ENCODE measurements around the gene PCSK6.

Gene PCSK6

GRCh38 chr15:101498717-101499480 lies 9.4 kb upstream of the PCSK6 start:
- no peak for DNase-seq (ENCODE audit: low spot score)

GRCh38 chr15:101498076-101498716 lies 8.7 kb upstream of the PCSK6 start:
- no peak for DNase-seq (ENCODE audit: low spot score)

- no peak for DNase-seq (ENCODE audit: low spot score)
Observed at GRCh38 chr15:101497484-101498034, 8.1 kb upstream of the PCSK6 start.

GRCh38 chr15:101497017-101497416 lies 7.5 kb upstream of the PCSK6 start:
- no peak for DNase-seq (ENCODE audit: low spot score)

- DNase-seq (ENCODE audit: low spot score): no peak
Observed at GRCh38 chr15:101496198-101496986, 6.9 kb upstream of the PCSK6 start.

- no peak for DNase-seq (ENCODE audit: low spot score)
Observed at GRCh38 chr15:101495334-101496197, 6.1 kb upstream of the PCSK6 start.

GRCh38 chr15:101494251-101494796 lies 4.8 kb upstream of the PCSK6 start:
- no peak for DNase-seq (ENCODE audit: low spot score)

- DNase-seq (ENCODE audit: low spot score): peak; percentile 74
Observed at GRCh38 chr15:101492766-101493692, 3.5 kb upstream of the PCSK6 start.

- DNase-seq (ENCODE audit: low spot score): no peak
Observed at GRCh38 chr15:101491734-101492640, 2.5 kb upstream of the PCSK6 start.

GRCh38 chr15:101490922-101491733 lies 1.6 kb upstream of the PCSK6 start:
- DNase-seq (ENCODE audit: low spot score): no peak

GRCh38 chr15:101490408-101490891 lies 943 bp upstream of the PCSK6 start:
- no peak for DNase-seq (ENCODE audit: low spot score)

- DNase-seq (ENCODE audit: low spot score): no peak
Observed at GRCh38 chr15:101489237-101489598, 289 bp downstream of the PCSK6 start.

- DNase-seq (ENCODE audit: low spot score): no peak
Observed at GRCh38 chr15:101488300-101489164, 975 bp downstream of the PCSK6 start.

- DNase-seq (ENCODE audit: low spot score): no peak
Observed at GRCh38 chr15:101486696-101487459, 2.6 kb downstream of the PCSK6 start.

GRCh38 chr15:101483462-101483861 lies 6.0 kb downstream of the PCSK6 start:
- no peak for DNase-seq (ENCODE audit: low spot score)
